Measurements from ENCODE around the gene CUL3. TPM values are rescaled to one million over a fixed set of nuclear protein-coding genes. Genes with fewer than 3 reads are reported as not detected.

Gene CUL3
- total RNA-seq, 1 donor from 2014 or later = 72.1 TPM

- ATAC-seq (ENCODE audit: poor library complexity) (peak; percentile 53), DNase-seq (peak; percentile 49)
- intact Hi-C loops (cut with DNase I) = no loop called here
Measured at GRCh38 chr2:224442071-224442967, 142.8 kb downstream of the CUL3 start.

GRCh38 chr2:224440988-224441387 is 144.2 kb downstream of the CUL3 start:
- ATAC-seq (ENCODE audit: poor library complexity) = no peak
- no peak for DNase-seq
- intact Hi-C loops (cut with DNase I) = no loop called here

DNA sequence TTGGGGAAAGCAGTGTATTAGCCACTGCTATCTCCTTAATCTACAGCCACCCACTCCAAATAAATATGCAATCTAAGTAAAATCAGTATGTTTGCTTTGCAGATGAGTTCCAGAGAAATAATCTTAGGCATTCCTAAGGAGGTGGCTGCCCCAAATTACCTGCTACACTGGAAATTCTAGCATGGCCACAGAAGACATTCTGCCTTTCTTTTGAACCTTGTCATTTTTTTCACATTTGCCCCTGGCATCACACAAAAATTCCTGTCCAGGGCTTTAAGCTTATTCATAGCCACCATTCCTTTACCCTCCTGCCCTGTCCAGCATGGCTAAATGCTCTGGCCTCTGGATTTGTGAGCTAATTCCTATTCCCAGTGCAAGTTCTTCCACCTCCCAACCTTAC is 146.4 kb downstream of the CUL3 start:
- ATAC-seq (ENCODE audit: poor library complexity) = no peak
- intact Hi-C loops (cut with DNase I) = no loop called here
- DNase-seq = no peak

- DNase-seq (no peak), ATAC-seq (ENCODE audit: poor library complexity) (no peak)
- intact Hi-C loops (cut with DNase I) = no loop called here
Measured at GRCh38 chr2:224436634-224437033, 148.5 kb downstream of the CUL3 start.

- ATAC-seq (ENCODE audit: poor library complexity) (no peak), DNase-seq (no peak)
- intact Hi-C loops (cut with DNase I) = no loop called here
Measured at GRCh38 chr2:224434618-224435017, 150.5 kb downstream of the CUL3 start.

DNA sequence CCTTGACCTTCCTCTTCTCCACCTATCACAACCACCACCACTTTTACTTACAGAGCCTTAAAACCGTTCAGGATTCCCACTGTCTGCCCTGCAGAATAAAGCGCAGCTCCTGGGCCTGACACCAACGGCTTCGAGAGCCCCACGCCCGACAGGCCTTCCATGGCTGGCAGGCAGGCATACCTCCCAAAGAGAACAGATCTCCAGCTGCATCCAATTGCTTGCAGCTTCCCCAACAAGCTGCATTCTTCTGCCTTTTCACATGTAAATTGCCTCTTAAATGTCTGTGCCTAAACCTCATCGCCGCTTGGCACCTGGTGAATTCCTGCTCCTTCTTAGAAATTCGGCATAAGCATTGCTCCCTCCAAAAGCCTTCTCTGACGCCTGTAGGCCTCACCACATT is 151.7 kb downstream of the CUL3 start:
- intact Hi-C loops (cut with DNase I) = no loop called here
- ATAC-seq (ENCODE audit: poor library complexity) = no peak

GRCh38 chr2:224432003-224432579 is 153.1 kb downstream of the CUL3 start:
- DNase-seq (no peak), ATAC-seq (ENCODE audit: poor library complexity) (no peak)
- intact Hi-C loops (cut with DNase I) = no loop called here

More for the DNA sequence above, 151.7 kb downstream of the CUL3 start:
- DNase-seq = no peak

GRCh38 chr2:224429441-224429810 is 155.7 kb downstream of the CUL3 start:
- ATAC-seq (ENCODE audit: poor library complexity) = no peak
- no peak for DNase-seq
- intact Hi-C loops (cut with DNase I) = no loop called here

DNA sequence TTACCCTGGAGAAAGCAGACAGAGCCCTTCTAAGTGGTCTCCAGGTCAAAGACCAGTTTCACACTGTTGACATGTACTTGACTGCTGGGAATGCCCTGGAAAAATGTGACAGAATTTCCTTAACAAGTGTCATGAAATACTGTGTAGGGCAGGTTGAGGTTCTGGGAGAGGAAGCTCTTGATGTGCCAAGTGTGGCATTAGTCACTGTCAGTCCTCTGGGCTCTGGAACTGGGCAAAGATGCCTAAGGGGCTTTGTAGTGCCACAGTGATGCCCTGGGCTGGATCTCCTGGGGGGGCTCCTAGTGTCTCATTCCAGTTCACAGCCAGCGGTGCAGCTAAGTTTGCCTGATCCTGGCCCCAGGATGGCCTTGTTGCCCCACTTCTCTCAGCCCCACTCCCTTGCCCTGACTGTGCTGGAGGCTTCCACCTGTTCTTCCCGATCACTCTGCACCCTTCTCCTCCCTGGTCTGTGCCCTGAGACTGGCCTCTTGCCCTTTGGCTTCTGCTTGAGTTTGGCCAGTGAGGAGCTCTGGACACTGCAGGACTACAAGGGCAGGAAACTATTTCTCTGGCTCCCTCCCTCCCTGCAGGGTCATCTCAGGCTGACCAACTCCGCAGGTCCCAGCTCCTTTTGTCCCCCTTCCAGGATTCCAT is 156.2 kb downstream of the CUL3 start:
- intact Hi-C loops (cut with DNase I) = no loop called here
- DNase-seq = no peak
- no peak for ATAC-seq (ENCODE audit: poor library complexity)

DNA sequence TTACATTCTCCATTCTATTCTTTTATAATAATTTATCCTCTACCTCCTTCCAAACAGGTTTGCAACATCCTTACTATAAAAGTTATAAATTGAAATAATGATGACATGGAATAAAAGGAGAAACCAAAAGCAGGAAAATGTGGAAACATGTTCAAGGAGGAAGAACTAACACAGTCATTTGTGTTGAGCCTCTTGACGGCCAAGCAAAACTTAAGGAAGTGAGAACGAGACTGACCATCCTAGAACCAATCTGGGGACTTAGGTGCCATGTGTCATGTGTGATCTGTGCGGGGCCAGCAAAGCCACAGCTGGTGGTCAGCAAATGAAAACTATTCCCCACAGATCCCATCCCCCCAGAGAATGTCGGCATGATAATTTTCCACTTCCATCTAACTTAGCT is 157.7 kb downstream of the CUL3 start:
- ATAC-seq (ENCODE audit: poor library complexity) (no peak), DNase-seq (no peak)
- intact Hi-C loops (cut with DNase I) = no loop called here

DNA sequence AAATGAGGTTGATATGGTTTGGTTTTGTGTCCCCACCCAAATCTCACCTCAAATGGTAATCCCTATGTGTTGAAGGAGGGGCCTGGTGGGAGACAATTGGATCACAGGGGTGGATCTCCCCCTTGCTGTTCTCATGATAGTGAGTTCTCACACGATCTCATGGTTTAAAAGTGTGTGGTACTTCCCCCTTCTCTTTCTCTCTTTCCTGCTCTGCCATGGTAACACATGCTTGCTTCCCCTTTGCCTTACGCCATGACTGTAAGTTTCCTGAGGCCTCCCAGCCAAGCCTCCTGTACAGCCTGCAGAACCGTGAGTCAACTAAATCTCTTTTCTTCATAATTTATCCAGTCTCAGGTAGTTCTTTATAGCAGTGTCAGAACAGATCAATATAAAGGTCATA is 158.5 kb downstream of the CUL3 start:
- DNase-seq (no peak), ATAC-seq (ENCODE audit: poor library complexity) (no peak)
- intact Hi-C loops (cut with DNase I) = no loop called here

DNA sequence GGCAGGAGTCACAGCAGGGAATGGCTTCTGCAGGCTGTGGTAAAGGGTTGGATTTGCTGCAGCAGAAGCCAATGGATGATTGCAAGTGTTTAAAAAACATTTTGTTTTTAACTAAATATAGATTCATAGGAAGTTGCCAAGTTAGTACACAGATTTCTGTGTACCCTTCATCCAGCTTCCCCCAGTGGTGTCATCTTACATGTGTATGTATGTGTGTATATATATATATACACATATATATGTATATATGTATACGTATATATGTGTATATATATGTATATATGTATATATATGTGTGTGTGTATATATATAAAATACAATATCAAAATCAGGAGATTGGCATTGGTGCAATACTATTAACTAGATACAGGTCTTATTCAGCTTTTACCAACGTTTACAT is 164.1 kb downstream of the CUL3 start:
- intact Hi-C loops (cut with DNase I) = no loop called here
- DNase-seq (no peak), ATAC-seq (ENCODE audit: poor library complexity) (no peak)

Other genes starting within 250 kb of the CUL3 start
- 1.00 TPM for gene FAM124B, start 183.3 kb downstream of the CUL3 start, total RNA-seq
- not detected for gene CCDC195, start 131.0 kb upstream of the CUL3 start, total RNA-seq

Data from Right ventricle myocardium superior (tissue), 1 donor.